ENCODE measurements around the gene ARHGDIG. TPM values are rescaled to one million over a fixed set of nuclear protein-coding genes. Genes with fewer than 3 reads are reported as not detected.

Gene ARHGDIG
- total and polyA plus RNA-seq, 2 of the 4 experiments (the other 2 are of a cell fraction) = 0.24 to 0.36 TPM

DNA sequence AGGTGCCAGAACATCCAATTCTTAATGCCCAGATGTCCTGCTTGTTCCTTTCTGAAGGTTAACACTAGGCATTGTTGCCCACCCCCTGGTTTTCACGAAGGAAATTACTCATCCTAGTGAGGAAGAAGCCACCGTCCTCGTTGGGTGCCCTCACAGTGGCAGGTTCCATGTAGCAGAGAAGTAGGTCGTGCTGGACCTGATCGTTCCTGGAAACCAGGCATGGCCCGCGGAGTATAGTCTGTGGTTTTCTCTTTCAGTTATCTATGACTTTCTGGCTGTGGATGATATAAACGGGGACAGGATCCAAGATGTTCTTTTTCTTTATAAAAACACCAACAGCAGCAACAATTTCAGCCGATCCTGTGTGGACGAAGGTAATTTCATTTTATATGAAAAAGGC lies 21.2 kb upstream of the ARHGDIG start:
- intact Hi-C loops (cut with micrococcal nuclease) = no loop called here
- H2BK5ac ChIP-seq (ENCODE audit: low read depth, low read length, poor library complexity, severe bottlenecking) = no peak overlapping the region
- H4K5ac ChIP-seq (ENCODE audit: low read depth, low read length) = no peak overlapping the region
- TF ChIP-seq FOS (IDR thresholded peaks at IDR 0.05; ENCODE audit: low read depth, low read length) (no peak), CHD1 (IDR thresholded peaks at IDR 0.05; ENCODE audit: low read depth, low read length) (no peak), NFE2L2 (IDR thresholded peaks at IDR 0.05; ENCODE audit: low read depth, low read length) (no peak), POLR2A (IDR thresholded peaks at IDR 0.05; ENCODE audit: low read depth, low read length) (no peak), RFX5 (IDR thresholded peaks at IDR 0.05; ENCODE audit: low read depth, low read length) (no peak), CEBPB (IDR thresholded peaks at IDR 0.05; ENCODE audit: low read depth, low read length) (no peak), MXI1 (IDR thresholded peaks at IDR 0.05; ENCODE audit: borderline replicate concordance, low read depth, low read length) (no peak), RAD21 (IDR thresholded peaks at IDR 0.05; ENCODE audit: low read length) (no peak), RCOR1 (IDR thresholded peaks at IDR 0.05; ENCODE audit: insufficient replicate concordance, low read length) (no peak), USF2 (IDR thresholded peaks at IDR 0.05; ENCODE audit: low read depth, low read length) (no peak), BHLHE40 (IDR thresholded peaks at IDR 0.05; ENCODE audit: low read depth, low read length) (no peak), SMC3 (IDR thresholded peaks at IDR 0.05; ENCODE audit: low read depth, low read length) (no peak), MAFK (IDR thresholded peaks at IDR 0.05; ENCODE audit: low read depth, low read length) (no peak)
- TF ChIP-seq, protein P1, sequence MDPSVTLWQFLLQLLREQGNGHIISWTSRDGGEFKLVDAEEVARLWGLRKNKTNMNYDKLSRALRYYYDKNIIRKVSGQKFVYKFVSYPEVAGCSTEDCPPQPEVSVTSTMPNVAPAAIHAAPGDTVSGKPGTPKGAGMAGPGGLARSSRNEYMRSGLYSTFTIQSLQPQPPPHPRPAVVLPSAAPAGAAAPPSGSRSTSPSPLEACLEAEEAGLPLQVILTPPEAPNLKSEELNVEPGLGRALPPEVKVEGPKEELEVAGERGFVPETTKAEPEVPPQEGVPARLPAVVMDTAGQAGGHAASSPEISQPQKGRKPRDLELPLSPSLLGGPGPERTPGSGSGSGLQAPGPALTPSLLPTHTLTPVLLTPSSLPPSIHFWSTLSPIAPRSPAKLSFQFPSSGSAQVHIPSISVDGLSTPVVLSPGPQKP (IDR thresholded peaks at IDR 0.05; ENCODE audit: borderline replicate concordance, low read depth, low read length) = no peak
- TF ChIP-seq, protein P2, sequence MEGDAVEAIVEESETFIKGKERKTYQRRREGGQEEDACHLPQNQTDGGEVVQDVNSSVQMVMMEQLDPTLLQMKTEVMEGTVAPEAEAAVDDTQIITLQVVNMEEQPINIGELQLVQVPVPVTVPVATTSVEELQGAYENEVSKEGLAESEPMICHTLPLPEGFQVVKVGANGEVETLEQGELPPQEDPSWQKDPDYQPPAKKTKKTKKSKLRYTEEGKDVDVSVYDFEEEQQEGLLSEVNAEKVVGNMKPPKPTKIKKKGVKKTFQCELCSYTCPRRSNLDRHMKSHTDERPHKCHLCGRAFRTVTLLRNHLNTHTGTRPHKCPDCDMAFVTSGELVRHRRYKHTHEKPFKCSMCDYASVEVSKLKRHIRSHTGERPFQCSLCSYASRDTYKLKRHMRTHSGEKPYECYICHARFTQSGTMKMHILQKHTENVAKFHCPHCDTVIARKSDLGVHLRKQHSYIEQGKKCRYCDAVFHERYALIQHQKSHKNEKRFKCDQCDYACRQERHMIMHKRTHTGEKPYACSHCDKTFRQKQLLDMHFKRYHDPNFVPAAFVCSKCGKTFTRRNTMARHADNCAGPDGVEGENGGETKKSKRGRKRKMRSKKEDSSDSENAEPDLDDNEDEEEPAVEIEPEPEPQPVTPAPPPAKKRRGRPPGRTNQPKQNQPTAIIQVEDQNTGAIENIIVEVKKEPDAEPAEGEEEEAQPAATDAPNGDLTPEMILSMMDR (conservative IDR thresholded peaks at IDR 0.05; ENCODE audit: low read depth, low read length) = no peak
- H3K27ac ChIP-seq (ENCODE audit: insufficient read depth, low read length) = no peak overlapping the region
- H3K9me3 ChIP-seq (ENCODE audit: control insufficient read depth, insufficient read depth, low read length) = no peaks in the 10 kb centered on the region
- no peak overlapping the region for H3K23ac ChIP-seq (ENCODE audit: low read depth, low read length)
- H2AFZ ChIP-seq (replicated peaks; ENCODE audit: low read length, poor library complexity) = no peak overlapping the region
- H3K9me1 ChIP-seq (ENCODE audit: insufficient read depth, low read length) = no peaks in the 10 kb centered on the region
- no TSS peak for BruUV-seq (replicated peaks)
- H3K9ac ChIP-seq (ENCODE audit: low read depth, low read length) = no peak overlapping the region
- H3K18ac ChIP-seq (ENCODE audit: low read depth, low read length) = no peak overlapping the region
- H2AK5ac ChIP-seq (ENCODE audit: low read depth, low read length) = no peak overlapping the region
- H3K4me2 ChIP-seq (ENCODE audit: low read depth, low read length) = no peak overlapping the region
- H3K27me3 ChIP-seq (ENCODE audit: control insufficient read depth, insufficient read depth, low read length) = no peaks in the 10 kb centered on the region
- H4K8ac ChIP-seq (ENCODE audit: low read depth in 2 of 2, low read length in 2 of 2) = no peak overlapping the region
- H3K14ac ChIP-seq (replicated peaks; ENCODE audit: low read depth, low read length) = no peak overlapping the region
- no peak overlapping the region for H2BK20ac ChIP-seq (ENCODE audit: low read depth, low read length)
- peak overlapping the region; percentile 2 for H2AK9ac ChIP-seq (replicated peaks; ENCODE audit: low read depth, low read length, poor library complexity)
- H3K4ac ChIP-seq (ENCODE audit: low read depth, low read length) = no peak overlapping the region
- no peak overlapping the region for H3K4me3 ChIP-seq (ENCODE audit: insufficient read depth, low read depth, low read length)
- no peaks in the 10 kb centered on the region for H3K4me1 ChIP-seq (ENCODE audit: control insufficient read depth, insufficient read depth, low read length)
- in situ Hi-C loops (cut with MboI; ENCODE audit: low sequenced_read_pairs) = no loop called here
- ATAC-seq (ENCODE audit: low read depth) (no peak), DNase-seq (no peak)
- dilution Hi-C loops (cut with HindIII; ENCODE audit: low sequenced_read_pairs, unreplicated experiment) = no loop called here
- no peaks in the 10 kb centered on the region for H4K20me1 ChIP-seq (ENCODE audit: insufficient read depth, low read length)
- no peak overlapping the region for H2BK15ac ChIP-seq (ENCODE audit: low read depth, low read length)
- WGBS, 2 experiments (ENCODE audit: extremely low coverage in 2 of 2, insufficient read length in 1 of 2) = no CpG with 5 or more reads among the region's 10 CpGs
- H4K91ac ChIP-seq (ENCODE audit: insufficient read depth, low read depth, low read length) = no peak overlapping the region
- POLR2A ChIA-PET (ENCODE audit: unreplicated experiment) = no interaction called here
- H3K56ac ChIP-seq (ENCODE audit: extremely low read depth, insufficient read depth, low read length) = no peak overlapping the region
- no peaks in the 10 kb centered on the region for H3K79me1 ChIP-seq (ENCODE audit: low read depth in 1 of 2, low read length in 2 of 2)
- CTCF ChIA-PET = no interaction called here
- H2BK120ac ChIP-seq (ENCODE audit: low read depth, low read length) = no peak overlapping the region
- H3K36me3 ChIP-seq (ENCODE audit: control insufficient read depth, insufficient read depth, low read length) = peaks cover 46% of the 10 kb centered on the region
